HG02798 (cell line): ENCODE measurements around the gene JAKMIP1.

Source experiments
- ATAC-seq: cut with Tn5 transposase; IDR thresholded peaks from one replicate; pipeline ENCODE4 v1.9.1; 2021; ENCODE audit warnings: mild to moderate bottlenecking; ENCODE audit not compliant: unreplicated experiment, poor library complexity

Gene JAKMIP1

GRCh38 chr4:6184169-6184568, 16.2 kb downstream of the JAKMIP1 start:
- peak; percentile 4 for ATAC-seq

GRCh38 chr4:6183740-6184139, 16.6 kb downstream of the JAKMIP1 start:
- peak; percentile 50 for ATAC-seq

DNA sequence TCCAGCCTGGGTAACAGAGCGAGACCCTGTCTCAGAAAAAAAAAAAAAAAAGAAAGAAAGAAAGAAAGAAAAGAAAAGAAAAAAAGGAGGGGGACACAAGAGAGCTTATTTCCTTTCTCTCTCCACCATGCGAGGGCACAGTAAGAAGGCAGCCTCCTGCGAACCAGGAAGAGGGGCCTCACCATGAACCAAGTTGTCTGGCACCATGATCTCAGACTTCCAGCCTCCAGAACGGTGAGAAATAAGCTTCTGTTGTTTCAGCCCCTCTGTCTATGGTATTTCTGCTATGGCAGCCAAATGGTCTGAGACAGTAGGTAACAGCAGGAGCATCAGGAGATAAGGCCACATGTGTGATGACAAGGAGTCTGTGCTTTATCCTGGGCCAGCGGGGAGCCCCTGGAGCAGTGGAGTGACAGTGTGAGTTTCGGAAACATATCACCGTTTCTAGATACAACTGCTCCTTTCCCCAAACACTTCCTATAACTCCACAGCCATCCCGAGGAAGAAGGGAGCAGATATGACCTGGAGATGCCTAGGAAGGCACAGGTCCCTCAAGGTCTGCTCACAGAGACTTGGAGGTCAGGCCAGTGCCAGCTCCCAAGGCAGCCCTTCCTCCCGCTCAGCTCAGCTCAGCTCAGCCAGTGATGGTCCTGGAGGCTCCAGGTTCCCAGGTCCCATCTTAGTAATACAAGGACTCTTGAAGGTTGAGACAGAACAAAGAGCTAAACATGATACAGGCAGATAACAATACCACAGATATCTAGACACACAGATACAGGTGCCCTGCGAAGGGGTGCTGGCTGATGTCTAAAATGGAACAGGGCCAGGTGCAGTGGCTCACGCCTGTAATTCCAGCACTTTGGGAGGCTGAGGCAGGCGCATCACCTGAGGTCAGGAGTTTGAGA, 17.7 kb downstream of the JAKMIP1 start:
- ATAC-seq, result no peak

- peak; percentile 79 for ATAC-seq
Measured at GRCh38 chr4:6180841-6181631, 19.3 kb downstream of the JAKMIP1 start.

- ATAC-seq, result no peak
Measured at GRCh38 chr4:6179362-6179761, 21.0 kb downstream of the JAKMIP1 start.

- no peak for ATAC-seq
Measured at GRCh38 chr4:6178757-6179156, 21.6 kb downstream of the JAKMIP1 start.

- ATAC-seq, result no peak
Measured at GRCh38 chr4:6177587-6178197, 22.7 kb downstream of the JAKMIP1 start.

DNA sequence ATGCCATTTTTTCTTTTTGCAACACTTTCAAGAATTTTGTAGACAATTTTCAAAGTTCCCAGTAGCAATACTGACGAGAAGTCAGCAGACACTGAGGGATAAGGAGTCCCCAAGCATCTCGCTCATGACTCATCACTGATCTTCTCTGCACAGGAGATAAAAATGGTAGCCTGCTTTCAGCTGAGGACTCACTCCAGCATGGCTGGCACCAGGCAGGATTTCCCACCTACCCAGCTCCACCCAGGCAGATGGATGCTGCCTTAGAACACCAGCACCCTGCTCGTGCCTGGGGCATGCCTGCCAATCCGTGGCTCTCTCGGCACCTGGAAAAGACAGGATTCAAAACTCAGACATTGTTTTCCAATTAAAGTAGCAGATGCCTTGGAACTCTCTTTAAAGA, 24.9 kb downstream of the JAKMIP1 start:
- no peak for ATAC-seq

- ATAC-seq, result no peak
Measured at GRCh38 chr4:6172927-6173200, 27.5 kb downstream of the JAKMIP1 start.

GRCh38 chr4:6172093-6172926, 28.0 kb downstream of the JAKMIP1 start:
- peak; percentile 46 for ATAC-seq

- ATAC-seq, result no peak
Measured at GRCh38 chr4:6169239-6169638, 31.1 kb downstream of the JAKMIP1 start.

DNA sequence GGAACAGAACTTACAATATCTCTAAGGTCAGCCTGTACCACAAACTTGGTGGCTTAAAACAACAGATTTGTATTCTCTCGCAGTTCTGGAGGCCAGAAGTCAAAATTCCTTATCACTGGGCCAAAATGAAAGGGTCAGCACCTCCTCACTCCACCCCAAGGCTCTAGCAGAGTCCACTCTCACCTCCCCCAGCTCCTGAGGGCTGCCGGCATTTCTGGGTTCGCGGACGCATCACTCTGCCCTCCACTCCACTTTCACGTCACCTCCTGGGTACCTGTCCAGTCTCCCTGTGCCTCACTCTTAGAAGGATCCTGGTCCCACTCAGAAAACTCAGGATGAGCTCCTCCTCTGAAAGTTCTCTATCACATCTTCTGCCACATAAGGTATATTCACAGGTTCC, 34.6 kb downstream of the JAKMIP1 start:
- no peak for ATAC-seq

- no peak for ATAC-seq
Measured at GRCh38 chr4:6162885-6163284, 37.5 kb downstream of the JAKMIP1 start.

- ATAC-seq, result no peak
Measured at GRCh38 chr4:6161921-6162464, 38.4 kb downstream of the JAKMIP1 start.

- no peak for ATAC-seq
Measured at GRCh38 chr4:6160536-6160935, 39.8 kb downstream of the JAKMIP1 start.

GRCh38 chr4:6157926-6158325, 42.4 kb downstream of the JAKMIP1 start:
- no peak for ATAC-seq

- ATAC-seq, result no peak
Measured at GRCh38 chr4:6155996-6156750, 44.2 kb downstream of the JAKMIP1 start.

GRCh38 chr4:6154875-6155274, 45.5 kb downstream of the JAKMIP1 start:
- ATAC-seq, result no peak

- no peak for ATAC-seq
Measured at GRCh38 chr4:6153874-6154273, 46.5 kb downstream of the JAKMIP1 start.
